Measurements from ENCODE around the gene AGGF1.
"Not testable (repeated sequence)": the region's sequence is repeated elsewhere in the genome, so short reads cannot be mapped to it uniquely, and the experiment has no call there.

GRCh38 chr5:76993436-76993835 lies 36.8 kb upstream of the AGGF1 start:
- not testable (repeated sequence) for TF ChIP-seq SP1 (IDR thresholded peaks at IDR 0.05); SUZ12 (IDR thresholded peaks at IDR 0.05); FOXM1 (IDR thresholded peaks at IDR 0.05; ENCODE audit: borderline replicate concordance); ELF4 (IDR thresholded peaks at IDR 0.05); HDGF (IDR thresholded peaks at IDR 0.05; ENCODE audit: borderline replicate concordance); FOXK2 (IDR thresholded peaks at IDR 0.05); NFRKB (IDR thresholded peaks at IDR 0.05); PKNOX1 (IDR thresholded peaks at IDR 0.05); TARDBP (IDR thresholded peaks at IDR 0.05); ARNT (IDR thresholded peaks at IDR 0.05); L3MBTL2 (conservative IDR thresholded peaks at IDR 0.05); FOXA1 (IDR thresholded peaks at IDR 0.05); BHLHE40 (IDR thresholded peaks at IDR 0.05; ENCODE audit: borderline replicate concordance)

All from HEK293T (cell line).